GM12801 (cell line): ENCODE results near the gene ZFYVE28.

Experiments used
- TF ChIP-seq, protein P1 (sequence below): IDR thresholded peaks from one replicate; pipeline ENCODE4 v1.5.1; 2011; ENCODE audit warnings: control low read depth; ENCODE audit not compliant: insufficient read length; ENCODE audit errors: extremely low read depth

Gene ZFYVE28

DNA sequence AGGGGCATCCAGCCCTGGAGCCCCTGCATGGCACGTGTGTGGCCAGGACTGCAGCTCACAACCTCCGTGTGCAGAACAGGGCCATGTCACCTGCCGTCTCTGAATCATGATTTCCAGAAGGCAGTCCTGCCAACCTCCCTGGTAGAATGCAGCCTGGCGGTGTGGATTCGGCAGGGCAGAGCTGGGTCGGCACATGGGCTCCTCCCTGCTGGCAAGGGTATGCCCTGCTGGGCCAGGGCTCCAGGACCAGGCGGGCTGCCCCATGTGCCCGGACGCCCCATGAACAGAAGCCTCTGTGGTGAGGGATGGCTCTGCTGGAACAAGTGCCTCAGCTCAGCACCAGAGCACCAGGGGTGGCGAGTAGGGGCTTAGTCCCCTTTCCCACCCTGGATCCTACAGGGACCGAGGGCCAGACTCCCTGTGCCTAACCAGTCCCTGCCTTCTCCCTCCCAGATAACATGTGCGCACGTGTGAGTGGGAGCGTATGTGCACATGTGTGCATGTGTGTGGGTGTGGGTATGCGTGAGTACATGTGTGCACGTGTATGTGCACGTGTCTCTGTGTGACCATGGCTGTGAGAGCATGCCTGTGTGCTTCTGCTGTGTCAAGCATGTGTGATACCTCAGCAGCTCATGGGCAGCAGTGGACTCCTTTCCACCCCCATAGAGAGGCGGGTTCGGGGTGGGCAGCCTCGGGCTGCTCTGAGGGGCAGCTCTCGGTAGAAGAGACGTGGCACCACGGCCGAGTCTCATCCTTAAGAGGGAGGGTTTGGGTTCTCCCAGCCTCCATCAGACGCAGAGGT, 146.2 kb downstream of the ZFYVE28 start:
- TF ChIP-seq, protein P1, sequence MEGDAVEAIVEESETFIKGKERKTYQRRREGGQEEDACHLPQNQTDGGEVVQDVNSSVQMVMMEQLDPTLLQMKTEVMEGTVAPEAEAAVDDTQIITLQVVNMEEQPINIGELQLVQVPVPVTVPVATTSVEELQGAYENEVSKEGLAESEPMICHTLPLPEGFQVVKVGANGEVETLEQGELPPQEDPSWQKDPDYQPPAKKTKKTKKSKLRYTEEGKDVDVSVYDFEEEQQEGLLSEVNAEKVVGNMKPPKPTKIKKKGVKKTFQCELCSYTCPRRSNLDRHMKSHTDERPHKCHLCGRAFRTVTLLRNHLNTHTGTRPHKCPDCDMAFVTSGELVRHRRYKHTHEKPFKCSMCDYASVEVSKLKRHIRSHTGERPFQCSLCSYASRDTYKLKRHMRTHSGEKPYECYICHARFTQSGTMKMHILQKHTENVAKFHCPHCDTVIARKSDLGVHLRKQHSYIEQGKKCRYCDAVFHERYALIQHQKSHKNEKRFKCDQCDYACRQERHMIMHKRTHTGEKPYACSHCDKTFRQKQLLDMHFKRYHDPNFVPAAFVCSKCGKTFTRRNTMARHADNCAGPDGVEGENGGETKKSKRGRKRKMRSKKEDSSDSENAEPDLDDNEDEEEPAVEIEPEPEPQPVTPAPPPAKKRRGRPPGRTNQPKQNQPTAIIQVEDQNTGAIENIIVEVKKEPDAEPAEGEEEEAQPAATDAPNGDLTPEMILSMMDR, result no peak

DNA sequence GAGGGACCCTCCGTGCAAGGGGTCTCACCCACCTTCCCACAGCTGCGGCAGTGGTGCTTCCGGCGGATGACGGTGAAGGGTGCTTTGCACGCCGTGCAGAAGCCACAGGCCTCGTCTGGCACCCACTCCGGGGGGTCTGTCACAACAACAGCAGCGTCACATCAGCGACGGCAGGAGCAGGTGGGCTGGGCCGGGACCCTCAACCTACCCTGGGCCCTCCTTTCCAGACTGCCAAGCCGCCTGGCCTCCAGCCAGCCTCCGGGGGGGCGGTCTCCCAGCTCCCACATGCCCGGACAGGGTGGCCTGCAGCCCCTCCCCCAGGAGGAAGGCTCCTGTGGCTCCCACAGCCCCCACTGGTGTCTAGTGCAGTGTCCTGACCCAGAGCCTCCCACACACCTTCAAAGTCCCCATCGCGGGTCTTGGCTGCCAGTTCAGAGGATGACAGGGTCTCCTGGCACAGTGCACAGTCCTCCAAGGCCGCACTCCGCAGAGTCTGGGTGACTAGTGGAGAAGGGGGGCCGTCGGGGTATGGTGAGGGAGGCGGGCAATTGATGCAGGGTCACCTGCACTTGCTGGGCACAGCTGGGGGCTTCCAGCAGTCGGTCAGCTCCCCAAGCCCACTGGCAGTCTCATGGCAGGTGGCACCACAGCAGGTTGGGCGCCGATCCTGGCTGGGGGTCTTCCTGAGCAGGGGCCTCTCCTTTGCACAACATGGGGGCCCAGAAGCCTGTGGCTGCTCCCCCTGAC, 147.0 kb downstream of the ZFYVE28 start:
- TF ChIP-seq, protein P1, result no peak

DNA sequence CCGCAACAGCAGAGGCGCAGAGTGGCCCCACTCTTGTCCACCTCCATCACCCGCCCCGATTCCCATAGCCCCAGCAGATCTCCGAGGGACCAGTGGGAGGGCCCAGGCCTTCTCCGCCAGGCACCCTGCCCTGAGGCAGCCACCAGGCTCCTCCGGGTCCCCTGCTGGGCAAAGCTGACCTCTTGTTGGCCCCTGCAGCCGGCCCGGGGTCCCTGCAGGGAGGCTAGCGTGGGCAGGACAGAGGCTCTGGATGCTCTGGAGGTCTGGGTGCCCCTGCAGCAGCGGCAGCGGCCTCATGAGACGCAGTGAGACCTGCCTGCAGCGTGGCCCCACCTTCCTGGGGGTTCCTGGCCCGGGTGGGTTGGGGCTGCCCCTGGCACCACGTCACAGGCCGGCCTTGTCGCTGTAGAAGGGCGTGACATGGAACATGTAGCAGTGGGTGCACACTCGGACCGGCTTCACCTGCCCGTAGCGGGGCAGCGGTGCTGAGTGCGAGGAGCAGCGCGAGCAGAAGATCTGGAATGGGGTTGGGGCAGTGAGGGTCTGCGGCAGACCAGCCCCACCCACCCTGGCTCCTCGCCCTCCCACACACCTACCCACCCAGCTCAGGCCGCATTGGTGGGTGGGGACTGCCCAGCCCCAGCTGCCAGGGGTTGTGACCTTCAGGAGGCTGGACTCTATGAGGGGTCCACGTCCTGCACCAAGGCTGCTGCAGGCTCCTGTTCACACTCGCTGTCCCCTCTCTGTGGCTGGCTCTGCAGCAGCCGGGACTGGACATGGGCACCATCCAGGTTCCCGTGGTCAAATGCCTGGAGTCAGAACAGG, 147.9 kb downstream of the ZFYVE28 start:
- TF ChIP-seq, protein P1, result no peak

DNA sequence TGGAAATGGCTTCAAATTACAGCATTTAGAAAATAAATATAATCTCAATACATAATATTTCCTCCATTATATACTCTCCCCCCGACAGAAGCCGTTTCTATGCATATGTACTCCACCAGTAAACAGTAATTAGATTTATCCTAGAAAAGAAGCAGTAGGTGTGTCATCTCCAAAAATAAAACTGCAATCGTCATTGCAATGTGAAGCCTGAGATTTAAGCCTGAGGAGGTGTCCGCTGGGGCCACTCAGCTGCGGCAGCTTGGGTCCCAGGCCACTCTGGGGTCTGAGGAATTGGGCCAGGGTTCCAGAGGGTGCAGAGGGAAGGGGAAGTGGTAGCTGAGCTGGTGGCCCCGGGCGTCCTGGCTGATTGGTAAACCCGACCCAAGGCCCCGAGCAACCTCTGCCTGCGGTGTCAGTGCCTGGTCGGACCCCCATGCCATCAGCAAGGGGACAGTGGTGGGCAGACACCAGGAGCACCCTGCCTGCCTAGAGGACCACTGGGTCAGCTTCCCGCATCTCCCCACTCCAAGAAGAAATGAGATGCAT, 148.8 kb downstream of the ZFYVE28 start:
- TF ChIP-seq, protein P1, result no peak

DNA sequence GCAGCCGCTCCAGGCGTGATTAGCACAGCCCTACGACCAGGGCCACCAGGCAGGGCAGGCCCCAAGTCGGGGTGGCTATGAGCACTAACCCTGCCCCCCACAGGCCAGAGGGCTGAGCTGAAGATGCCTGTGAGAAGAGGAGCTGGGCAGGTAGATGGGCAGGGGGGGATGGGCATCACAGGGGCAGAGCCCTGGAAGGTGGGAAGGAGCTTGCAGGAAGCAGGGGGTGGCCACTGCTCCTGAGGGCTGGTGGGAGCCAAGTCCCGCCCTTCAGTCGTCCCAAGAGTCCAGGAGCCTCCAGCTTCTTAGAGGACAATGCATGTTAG, 149.3 kb downstream of the ZFYVE28 start:
- TF ChIP-seq, protein P1, result no peak

DNA sequence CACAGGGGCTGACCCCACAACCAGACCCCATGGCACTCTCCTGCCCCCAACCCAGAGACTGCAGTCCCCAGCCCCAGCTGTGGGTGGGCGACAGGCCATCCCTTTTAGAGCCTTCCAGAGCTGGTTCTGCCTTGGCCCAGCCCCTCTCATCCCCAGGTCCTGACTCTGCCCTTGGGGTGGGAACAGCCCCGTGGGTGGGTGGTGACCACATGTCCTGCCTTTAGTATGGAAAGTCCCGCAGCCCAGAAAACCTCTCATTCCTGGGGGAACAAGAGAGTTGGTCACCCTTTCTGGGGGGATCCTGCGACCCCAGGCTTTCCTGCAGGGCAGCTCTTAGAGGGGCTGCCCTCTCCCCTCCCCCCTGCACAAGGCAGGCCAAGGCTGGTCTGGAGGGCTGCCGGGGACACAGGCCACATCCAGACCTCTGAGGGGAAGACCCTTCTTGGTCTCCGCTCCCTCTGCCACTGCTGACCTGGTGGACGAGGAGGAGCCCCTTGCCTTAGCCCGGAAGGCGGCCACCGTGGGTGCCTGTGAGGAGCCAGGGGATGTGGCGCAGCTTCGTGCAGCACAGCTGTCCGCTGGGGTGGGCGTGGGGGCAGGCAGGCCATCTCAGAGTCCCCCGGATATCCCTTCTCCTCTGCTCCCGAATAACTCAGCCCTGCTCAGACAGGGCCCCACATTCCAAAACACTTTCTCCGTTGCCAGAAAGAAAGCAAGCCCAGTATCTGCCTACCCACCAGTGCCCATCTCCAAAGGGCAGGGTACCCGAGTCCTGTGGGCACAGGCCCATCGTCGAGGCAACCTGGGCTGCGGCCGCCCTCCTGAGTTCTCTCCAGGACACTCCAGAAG, 149.9 kb downstream of the ZFYVE28 start:
- TF ChIP-seq, protein P1, result no peak
